HG02938 (cell line): ENCODE data around the gene ESPN.

ENCODE experiments used
- ATAC-seq: cut with Tn5 transposase; IDR thresholded peaks from one replicate; pipeline ENCODE4 v1.9.1; 2021; ENCODE audit warnings: mild to moderate bottlenecking, moderate library complexity; ENCODE audit not compliant: unreplicated experiment

The ESPN gene

DNA sequence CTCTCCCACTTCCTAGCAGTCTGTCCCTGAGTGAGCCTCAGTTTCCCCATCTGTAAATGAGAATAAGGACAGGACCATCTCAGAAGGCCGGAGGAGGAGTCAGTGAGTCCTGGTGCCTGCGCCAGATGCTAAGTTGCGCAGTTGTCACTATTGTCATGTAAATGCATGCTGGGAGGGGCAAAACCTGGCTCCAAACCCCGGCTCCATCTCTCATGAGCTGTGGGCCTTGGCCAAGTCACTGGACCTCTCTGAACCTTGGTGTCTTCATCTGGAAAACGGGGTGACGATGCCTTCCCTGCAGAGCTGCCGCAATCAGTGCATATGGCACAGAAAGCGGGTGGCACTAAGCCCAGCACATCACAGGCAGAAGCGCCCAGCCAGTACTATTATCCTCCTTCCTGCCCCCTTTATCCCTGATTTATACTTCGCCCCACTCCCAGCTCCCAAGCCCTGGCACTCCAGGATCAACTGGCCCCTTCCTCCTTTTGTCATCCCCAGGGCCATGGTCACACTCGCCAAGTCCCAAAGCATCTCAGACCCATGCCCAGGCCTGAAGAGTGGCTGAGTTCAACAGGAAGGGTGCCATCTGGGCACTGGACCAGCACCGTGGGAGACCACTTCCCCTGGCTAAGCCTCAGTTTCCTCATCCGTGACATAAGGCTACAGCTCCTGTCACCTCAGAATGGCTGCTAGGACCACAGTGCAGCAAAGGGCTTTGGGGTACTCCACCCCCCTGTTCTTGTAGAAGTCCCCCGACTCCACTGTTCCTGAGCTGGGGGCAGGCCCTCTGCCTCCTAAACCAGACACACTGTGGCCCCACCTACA, 71.2 kb downstream of the ESPN start:
- ATAC-seq: no peak

DNA sequence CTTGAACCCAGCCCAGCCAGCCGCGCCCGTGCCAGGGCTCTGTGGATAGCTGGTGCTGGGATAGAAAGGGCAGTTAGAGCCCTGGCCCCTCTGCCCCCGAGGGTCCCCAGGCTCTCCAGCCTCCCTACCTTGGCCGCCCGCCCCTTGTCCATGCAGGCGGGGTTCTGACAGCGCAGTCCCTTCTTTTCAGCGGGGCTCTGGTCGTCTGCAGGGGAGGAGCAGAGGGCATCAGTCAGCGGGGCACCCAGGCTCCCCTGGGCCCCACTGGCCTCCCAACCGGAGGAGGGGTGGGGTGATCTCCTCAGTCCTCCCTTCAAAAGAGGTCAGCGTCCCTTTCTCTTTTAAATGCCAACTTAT, 71.8 kb downstream of the ESPN start:
- no peak for ATAC-seq

DNA sequence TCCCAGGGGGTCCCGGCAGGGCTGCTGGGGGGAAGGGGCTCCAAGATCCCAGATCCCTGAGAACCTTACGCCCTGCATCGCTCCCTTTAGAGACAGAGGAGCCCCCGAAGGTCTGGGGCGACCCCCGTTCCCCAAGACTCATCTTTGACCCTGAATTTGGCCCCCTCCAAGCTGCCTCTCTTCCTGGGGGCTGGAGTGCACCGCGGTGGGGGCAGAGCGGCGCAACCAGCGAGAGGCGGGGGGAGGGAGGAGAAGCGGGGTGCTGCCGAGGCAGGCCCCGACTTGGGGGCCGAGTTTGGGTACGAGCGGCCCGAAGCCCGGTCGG, 72.3 kb downstream of the ESPN start:
- ATAC-seq: no peak

DNA sequence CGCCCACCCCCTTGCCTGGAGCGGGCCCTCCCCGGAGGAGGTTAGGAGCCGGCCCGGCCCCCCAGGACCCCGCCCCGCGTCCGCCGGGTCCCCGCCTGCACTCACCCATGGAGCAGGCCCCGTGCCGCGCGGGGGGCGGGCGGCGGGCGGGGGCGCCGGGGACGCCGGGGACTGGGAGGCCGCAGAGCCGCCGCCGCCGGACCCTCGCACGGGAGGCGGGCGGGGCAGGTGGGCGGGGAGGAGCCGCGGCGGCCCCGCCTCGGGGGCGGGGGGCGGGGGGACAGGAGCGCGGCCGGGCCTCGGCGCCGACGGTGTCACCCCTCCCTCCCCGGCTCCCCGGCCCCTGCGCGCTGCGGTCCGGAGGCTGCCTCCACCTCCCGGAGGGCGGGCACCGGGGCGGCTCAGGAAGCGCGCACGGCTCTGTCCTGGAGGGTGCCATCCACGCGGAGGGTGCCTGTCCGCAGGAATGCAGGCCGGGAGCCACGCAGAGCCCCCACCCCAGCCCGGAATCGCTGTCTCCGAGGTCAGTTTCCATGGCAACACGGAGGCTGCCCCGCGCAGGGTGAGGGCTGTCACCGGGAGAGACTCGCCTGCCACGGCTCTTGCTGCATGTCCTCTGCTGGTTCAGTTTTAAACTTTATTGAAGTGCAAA, 72.8 kb downstream of the ESPN start:
- ATAC-seq: no peak

DNA sequence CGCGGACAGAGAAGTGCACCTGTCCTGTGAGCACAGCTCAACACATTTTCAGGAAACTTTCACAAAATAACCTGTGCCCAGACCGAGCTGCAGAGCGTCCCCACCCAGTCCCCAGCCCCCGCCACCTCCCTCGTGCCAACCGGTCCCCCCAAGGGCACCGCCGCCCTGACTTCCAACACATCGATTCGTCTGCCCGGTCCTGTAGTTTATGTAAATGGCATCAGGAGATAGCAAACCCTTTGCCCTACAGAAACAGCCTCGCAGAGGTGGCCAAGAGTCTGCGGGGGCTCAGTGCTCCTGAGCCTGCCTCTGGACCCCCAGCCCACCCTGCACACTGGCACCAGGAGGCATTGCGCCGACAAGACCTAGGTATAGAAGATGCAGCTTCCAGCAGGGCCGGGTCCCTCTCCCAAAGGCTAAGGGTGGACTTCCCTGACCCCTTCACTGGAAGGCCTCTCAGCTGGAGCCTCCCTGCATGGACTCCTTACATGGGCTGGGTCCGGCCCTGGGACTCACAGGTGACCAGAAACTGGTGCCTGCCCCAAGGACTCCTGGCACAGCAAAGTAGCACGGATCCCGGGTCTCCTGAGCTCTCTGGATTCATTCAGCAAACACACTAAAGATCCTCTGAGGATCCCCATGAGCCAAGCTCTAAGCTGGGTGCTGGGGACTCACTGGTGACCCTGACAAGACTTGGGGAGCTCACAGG, 73.4 kb downstream of the ESPN start:
- no peak for ATAC-seq

DNA sequence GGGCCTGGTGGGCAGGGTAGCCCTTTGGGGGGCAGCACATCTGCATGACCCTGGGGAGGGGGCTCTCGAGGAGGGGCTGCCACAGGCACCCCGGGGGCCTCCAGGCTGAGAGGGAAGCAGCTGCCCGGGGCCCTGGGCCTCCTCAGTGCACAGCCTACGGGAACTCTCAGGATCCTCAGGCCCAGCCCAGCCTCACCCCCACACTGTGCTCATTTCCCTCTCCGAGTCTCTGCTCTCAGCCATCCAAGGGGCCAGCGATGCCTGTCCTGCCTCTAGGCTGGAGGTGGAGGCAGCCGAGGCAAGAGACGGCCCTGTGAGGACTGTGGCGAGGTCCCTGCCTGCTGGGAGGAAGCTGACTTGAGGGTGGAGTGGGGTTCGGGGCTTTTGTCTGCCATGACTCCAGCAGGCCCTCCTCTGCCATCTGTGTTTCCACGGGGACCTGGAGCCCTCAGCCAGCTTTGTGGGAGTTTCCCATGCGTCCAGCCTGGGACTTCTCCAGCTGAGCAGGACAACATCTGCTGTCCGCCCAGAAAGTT, 74.1 kb downstream of the ESPN start:
- no peak for ATAC-seq

DNA sequence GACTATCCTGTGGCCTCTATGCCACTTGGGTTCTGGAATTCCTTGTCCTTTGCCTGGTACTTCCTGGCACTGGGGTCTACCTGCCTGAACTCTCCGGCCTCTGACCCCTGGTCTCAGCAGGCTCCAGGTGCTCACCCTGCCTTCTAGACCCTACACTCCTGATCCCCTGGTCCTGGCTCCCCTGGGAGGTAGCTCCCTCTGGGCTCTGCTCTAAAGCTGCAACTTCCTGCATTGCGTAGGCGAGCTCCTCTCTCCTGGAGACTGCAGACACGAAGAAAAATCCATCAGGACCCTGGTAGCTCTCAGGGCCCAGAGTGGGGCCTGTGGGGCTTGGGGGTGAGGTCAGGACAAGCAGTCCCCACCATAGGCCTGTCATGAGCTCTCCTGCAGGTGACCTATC, 74.7 kb downstream of the ESPN start:
- ATAC-seq: no peak

DNA sequence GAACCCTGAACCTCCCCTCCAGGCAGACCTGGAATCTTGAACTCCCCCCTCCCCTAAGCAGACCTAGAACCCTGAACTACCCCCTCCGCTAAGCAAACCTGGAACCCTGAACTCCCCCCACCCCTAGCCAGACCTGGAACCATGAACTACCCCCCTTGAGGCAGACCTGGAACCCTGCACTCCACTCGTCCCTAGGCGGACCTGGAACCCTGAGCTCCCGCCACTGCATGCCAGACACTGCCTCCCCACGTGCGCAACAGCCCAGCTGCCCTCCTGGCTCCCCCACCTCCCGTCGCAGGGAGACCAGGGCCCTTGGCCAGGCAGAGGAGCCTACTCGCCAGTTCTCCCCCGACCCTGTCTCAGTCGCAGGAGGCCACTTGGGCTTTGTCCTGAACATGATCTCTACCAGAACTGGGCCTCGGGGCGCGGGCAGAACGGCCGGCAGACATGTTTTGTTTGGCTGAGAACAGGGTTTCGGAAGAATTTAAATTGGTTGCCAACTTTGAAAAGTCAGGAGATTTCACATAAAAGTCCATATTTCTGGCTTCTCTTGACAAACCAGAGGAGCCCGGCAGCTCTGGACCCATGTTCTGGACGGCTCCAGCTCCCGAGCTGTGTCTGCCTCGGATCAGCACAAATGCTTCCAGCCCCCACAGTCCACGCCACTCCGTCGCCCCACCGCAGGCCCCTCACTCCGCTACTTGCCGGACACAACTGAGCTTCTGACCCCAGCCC, 76.1 kb downstream of the ESPN start:
- ATAC-seq: no peak

DNA sequence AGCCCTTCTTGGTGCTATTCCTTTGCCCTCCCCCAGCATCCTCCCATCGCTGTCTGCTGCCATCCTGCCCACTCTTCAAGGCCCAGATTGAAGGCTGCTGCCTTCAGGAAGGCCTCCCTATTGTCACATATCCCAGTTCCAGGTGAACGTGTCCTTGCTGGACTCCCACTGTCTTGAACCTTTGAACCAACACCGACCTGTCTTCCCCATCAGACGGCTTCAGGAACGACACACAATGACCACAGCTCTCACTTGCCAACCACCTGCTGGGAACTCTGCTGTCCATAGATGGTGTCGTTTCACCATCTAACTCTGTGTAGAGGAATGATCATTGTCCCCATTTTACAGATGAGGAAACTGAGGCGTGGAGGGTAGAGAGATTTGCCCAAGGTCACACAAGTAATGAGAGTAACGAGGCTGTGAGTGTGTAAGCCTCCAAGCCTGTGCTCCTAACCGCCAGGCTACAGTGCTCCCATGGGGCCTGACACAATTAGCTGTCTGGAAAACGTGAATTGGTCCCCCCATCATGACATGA, 76.8 kb downstream of the ESPN start:
- no peak for ATAC-seq

DNA sequence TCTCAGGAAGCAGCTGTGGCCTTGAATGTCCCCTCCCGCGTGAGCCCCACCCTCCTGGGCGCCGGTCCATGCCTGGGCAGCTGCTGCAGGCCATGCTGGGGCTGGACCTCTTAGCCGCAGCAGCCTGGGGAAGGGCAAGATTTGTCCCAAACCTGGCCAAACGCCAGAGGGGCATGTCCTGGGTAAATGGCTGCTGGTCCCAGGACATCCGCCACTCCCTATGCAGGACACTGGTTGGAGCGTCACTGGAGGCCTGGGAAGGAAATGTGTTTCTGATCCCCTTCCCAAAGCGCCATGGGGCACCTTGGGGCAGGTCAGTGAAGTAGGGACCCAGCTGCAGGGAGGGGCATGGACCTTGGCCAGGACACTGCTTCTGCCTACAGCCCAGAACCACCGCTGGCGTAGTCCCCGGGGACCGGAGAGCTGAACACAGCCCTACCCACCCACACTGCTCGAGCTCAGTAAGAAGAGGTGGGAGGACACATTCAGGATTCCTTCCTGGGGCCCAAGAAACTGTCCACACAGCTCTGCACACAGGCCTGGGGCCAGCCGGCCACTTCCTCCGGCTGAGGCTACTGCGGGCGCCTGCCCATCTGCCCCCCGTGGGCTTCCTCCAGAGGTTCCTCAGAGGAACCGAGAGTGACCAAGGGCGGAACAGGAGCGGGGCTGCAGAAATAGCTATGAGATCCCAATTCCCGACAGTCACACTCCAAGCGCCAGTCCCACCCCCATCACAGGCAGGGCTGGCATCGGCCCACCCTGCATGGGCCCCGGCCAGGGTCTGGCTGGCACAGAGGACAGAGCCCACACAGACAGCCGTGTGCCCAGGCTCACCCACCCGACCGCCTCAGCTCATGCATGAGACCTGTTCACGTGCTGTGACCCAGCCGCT, 77.7 kb downstream of the ESPN start:
- ATAC-seq: no peak

DNA sequence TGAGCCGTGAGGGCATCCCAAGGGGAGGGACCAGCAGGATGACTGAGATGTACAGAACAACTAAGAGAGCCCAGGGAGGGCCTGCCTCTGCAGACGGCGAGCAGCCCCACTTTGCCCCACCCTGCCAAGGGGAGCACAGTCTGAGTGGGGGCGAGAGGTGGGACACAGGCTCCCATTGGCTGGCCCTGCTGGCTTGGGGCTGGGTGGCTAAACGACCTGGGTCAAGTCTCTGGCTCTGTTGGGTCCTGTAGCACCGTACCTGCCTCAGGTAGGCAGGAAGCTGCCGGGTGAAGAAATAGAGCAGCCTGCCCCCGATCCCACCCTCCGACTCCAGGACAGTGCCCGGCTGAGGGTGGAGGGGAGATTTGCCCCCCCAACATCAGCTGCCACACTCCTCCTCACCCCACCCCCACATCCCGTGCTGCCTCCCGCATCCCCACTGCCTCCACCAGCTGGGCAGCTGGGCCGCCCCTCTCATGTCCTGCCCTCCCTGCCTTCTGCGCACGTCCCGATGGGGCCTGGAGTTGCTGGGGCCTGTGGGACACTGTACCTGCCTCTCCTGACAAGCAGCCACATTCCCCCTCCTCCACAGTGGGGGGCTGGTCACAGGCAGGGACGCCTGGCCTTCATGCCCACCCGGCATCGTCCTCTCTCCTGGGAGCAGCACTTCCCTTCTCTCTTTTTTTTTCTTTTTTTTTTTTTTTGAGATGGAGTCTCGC, 79.5 kb downstream of the ESPN start:
- no peak for ATAC-seq

DNA sequence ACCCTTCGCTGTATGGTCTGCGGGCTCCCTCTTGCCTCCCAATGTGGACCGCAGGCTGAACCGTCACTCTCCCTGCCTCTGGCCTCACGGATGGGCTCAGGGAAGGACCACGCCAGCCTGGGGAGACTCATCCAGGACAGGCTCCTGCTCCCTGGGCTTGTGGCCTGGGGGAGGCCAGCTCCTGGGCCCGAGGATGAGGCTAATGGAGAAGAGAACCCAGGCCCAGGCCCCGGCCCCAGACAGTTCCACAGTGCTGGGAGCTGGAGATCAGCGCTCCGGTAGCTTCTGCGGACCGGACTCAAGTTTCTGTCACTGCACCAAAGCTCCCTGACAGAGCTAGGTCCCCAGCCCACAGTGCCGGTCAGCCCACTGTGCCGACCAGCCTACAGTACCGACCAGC, 80.3 kb downstream of the ESPN start:
- ATAC-seq: no peak

DNA sequence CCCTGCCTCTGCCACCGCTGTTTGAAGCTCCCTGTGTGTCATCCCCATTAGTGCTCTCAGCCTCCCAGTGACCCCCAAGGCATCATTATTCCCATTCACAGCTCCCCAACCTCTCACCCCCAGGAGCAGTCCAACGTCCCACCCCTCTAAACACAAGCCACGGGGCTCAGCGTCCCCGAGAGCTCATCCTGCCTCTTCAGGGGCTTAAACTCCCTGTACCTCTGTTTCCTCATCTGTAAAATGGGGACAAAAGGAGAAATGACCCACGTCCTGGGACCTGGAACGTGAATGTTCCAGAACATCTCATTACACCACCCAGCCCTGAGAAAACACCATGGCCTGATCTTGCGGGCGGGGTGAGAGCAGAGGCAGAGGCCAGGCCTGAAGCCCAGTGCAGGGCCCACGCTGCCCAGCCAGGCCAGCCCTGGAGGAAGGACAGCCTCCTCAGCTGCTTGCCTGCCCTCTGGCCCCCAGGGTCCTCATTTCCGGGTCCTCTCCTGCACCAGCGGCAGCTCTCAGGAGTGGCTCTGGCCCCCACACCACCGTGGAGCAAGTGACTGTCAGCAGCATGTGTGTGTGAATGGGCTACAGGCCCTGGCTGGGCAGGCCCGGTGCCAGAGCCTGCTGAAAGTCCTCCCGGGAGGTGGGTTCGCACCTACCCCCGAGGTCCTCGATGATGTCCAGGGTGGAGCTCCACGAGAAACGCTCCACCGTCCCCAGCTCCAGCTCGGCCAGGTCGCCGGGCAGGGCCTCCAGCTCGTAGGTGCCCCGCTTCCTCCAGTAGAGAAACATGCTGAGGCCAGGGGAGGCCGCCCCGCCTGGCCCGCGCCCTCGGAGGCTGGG, 81.0 kb downstream of the ESPN start:
- ATAC-seq: no peak

DNA sequence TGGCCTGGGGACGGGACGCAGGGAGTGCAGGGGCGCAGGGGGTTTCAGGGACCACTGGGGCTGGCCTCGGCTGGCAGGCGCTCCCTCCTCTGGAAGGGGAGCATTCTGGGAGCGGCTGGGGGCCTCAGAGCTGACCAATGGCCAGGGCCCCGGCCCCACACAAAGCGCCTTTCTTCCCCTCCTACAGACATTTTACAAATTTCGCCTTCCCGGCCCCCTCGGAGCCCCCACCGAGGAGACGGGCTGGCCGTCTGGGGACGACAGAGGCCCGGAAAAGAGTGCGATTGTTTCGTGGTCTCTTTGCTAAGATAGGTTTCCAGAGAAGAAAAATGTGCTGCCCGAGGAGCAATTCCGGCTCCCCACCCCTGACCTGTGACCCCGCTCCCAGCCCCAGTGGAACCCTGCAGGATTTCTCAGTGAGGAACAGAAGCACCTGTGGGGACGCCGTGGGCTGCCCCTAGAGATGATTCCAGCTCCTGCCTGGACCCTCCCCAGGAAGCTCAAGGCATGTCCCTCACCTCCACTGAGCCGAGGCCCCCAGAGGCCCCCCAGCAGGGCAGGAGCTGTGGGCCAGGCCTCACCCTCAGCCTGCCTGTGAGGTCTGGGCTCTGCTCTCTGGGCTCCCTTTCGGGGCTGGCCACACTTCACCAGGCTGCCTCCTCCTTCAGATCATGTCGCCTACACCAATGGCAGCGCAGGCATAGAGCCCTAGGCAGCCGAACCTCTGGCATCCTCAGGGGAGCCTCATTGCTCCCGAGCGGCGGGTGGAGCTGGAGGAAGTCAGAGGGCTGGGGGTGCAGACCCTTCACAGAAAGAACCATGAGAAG, 81.8 kb downstream of the ESPN start:
- ATAC-seq: no peak

DNA sequence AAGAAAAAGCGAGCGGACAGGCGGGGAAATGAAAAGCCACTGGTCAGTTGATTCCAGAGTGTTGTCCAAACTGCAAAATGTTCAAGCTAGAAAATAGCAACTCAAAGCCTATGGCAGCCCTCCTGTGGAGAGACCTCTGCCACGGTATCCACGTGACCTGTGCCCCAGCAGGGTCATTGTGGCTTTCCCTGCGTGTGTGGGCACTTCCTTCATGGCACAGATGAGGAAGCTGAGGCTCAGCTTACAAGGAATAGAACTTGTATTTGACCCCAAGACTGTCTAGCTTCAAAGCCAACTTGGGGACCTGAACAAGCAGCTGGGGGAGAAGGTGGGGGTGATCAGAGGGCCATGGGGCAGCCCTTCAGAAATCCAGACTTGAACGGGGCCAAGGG, 82.5 kb downstream of the ESPN start:
- ATAC-seq: no peak

DNA sequence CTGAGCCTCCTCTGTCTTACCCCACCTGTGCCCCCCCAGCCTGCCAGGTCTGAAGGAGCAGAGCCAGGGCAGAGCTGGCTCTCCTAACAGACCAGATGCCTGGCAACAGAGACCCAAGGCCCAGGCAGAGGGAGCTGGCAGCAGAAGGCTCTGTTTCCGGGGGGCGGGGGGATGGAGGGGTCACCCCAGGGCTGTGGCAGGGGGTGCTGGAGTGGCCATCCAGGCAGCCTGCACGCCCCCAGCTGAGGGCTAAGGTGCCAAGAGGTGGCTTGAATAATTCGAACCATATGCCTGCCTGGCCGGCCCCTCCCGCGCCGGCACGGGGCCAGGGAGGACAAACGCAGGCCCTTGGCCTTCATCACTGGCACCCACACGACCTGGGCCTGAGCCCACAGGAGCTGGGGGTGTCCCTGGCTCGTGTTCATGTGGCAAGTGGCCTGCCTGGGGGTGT, 82.9 kb downstream of the ESPN start:
- ATAC-seq: no peak

DNA sequence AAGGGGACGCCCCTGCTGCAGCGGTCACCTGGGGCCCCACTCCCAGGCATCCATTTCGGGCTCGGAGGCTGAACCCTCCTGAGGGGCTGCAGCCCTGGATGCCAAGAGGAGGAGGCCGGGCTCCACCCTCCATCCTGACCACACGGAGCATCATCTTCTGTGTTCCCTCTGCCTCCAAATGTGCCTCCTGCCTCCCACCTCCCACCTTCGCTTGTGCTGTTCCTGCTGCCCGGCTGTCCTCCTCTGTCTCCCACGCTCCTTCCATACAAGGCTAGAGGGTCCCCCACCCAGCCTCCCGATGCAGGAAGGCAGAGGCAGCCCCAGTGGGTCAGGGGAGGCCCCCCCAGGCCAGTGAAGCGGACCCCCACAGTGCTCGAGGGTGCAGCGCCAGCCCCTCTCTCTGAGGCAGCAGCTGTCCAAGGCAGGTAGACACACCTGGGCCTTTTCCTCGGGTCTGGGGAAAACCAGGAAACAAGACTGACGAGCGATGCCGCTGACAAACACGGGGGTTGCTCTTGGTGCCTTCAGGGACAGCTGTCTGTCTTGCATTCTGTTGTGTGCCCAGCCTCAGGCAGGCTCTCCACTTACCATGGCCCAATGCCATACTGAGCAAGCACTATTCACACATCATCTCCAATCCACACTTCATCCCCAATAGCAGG, 83.7 kb downstream of the ESPN start:
- no peak for ATAC-seq
